ACC112 (cell line): Measurements from ENCODE around the gene SMG6.
"Not testable (repeated sequence)": the region's sequence is repeated elsewhere in the genome, so short reads cannot be mapped to it uniquely, and the experiment has no call there.

Experiments used
- H2AFZ ChIP-seq: fragments of 200-600 bp; sonication (generic); one replicate; pipeline ENCODE4 v1.6.0; 2017; ENCODE audit warnings: antibody characterized with exemption, low read length; ENCODE audit not compliant: unreplicated experiment
- H3K27ac ChIP-seq: fragments of 200-600 bp; sonication (generic); 2 replicates; pipeline ENCODE4 v1.5.1; 2014; ENCODE audit warnings: low read depth, mild to moderate bottlenecking, antibody characterized with exemption, low read length, moderate library complexity
- H3K27me3 ChIP-seq: fragments of 200-600 bp; sonication (generic); 2 replicates; pipeline ENCODE4 v1.6.1; 2014; ENCODE audit warnings: mild to moderate bottlenecking, antibody characterized with exemption, low read length, moderate library complexity, mixed read lengths; ENCODE audit not compliant: insufficient read depth
- H3K36me3 ChIP-seq: fragments of 200-600 bp; sonication (generic); 2 replicates; pipeline ENCODE4 v1.6.1; 2016; ENCODE audit warnings: mild to moderate bottlenecking, antibody characterized with exemption, low read length, moderate library complexity, mixed read lengths; ENCODE audit not compliant: insufficient read depth
- H3K4me1 ChIP-seq: fragments of 200-600 bp; sonication (generic); one replicate; pipeline ENCODE4 v1.6.1; 2016; ENCODE audit warnings: low read length, mixed read lengths; ENCODE audit not compliant: insufficient read depth, unreplicated experiment, control insufficient read depth
- H3K4me3 ChIP-seq: fragments of 200-600 bp; sonication (generic); 2 replicates; pipeline ENCODE4 v1.5.1; 2014; ENCODE audit warnings: mild to moderate bottlenecking, low read depth, low read length
- H3K79me2 ChIP-seq: fragments of 200-600 bp; sonication (generic); one replicate; pipeline ENCODE4 v1.6.0; 2016; ENCODE audit warnings: low read length; ENCODE audit not compliant: control insufficient read depth, unreplicated experiment, insufficient read depth

Gene SMG6

DNA sequence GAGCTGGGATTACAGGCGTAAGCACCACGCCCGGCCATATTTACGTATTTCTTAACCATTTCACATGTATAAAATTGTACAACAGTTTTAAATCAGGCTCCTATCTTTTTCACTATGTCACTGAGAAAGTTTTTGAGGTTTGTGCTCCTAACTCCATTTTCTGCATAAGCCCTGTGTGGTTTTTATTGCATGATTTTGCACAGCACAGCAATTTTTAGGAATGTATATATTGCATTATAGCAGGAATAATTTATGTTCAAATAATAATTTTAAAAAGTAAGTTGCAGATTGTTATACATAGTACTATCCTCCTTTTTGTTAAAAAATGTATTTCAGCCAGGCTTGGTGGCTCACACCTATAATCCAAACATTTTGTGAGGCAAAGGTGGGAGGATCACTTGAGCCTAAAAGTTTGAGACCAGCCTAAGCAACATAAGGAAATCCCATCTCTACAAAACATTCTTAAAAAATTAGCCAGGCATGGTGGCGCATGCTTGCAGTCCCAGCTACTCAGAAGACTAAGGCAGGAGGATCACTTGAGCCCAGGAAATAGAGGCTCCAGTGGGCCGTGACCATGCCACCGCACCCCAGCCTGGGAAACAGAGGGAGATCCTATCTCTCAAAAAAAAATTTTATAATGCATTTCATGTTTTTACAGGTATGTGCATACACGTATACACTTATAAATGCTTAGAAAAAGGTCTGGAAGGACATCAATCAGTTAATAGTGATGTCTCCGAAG, 26.0 kb downstream of the SMG6 start:
- no peaks in the 10 kb centered on the region for H3K79me2 ChIP-seq
- no peaks in the 10 kb centered on the region for H3K27me3 ChIP-seq
- peaks cover 2% of the 10 kb centered on the region for H3K4me1 ChIP-seq
- no peak overlapping the region for H3K27ac ChIP-seq
- peaks cover 24% of the 10 kb centered on the region for H3K36me3 ChIP-seq
- H2AFZ ChIP-seq = no peak overlapping the region
- H3K4me3 ChIP-seq = no peak overlapping the region

DNA sequence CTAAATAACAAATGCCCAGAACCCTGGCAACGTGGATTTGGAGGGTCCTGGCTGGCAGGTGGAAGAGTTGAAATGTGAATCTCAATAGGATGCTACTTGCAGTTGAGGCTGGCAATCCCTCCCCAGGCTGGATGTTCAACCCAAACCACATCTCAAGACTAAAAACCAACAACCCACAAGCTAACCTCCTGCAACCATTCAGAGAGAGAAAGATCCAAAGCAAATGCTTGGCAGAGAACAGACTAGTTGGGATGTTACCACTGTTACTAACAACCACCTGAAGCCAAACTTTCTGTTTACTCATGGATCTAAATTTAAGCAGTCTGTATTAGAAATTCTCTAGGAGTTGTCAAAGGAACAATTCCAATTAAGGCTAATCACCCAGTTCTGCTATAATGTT, 27.9 kb downstream of the SMG6 start:
- no peak overlapping the region for H2AFZ ChIP-seq
- peaks cover 12% of the 10 kb centered on the region; the same call in 1 of the 2 replicates for H3K36me3 ChIP-seq
- H3K4me1 ChIP-seq = no peaks in the 10 kb centered on the region
- H3K27ac ChIP-seq = no peak overlapping the region
- H3K79me2 ChIP-seq = no peaks in the 10 kb centered on the region
- no peak overlapping the region for H3K4me3 ChIP-seq
- no peaks in the 10 kb centered on the region for H3K27me3 ChIP-seq

DNA sequence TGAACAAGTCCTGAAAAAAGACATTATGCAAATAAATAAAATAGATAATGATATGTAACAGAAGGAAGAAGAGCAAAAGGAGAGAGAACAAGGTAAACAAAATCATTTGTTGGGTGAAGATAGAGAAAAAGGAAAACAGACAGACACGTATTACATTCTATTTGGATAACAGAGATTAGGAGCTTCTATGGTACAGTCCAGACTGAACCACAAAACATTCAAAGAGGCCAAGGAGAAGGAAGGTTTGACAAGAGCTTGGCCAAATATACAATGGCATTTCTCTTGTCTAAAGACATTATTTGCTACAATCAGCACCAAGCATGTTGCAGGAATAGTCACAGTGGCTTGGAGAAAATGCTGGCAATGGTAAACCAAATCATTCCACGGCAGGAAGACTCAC, 29.2 kb downstream of the SMG6 start:
- Histone ChIP-seq H3K4me3 (no peak overlapping the region), H3K79me2 (no peaks in the 10 kb centered on the region), H3K36me3 (0 out of 2 replicates have a peak, but pooled peaks cover 5% of the 10 kb centered on the region), H3K27me3 (no peaks in the 10 kb centered on the region), H3K4me1 (no peaks in the 10 kb centered on the region), H3K27ac (no peak overlapping the region), H2AFZ (no peak overlapping the region)

DNA sequence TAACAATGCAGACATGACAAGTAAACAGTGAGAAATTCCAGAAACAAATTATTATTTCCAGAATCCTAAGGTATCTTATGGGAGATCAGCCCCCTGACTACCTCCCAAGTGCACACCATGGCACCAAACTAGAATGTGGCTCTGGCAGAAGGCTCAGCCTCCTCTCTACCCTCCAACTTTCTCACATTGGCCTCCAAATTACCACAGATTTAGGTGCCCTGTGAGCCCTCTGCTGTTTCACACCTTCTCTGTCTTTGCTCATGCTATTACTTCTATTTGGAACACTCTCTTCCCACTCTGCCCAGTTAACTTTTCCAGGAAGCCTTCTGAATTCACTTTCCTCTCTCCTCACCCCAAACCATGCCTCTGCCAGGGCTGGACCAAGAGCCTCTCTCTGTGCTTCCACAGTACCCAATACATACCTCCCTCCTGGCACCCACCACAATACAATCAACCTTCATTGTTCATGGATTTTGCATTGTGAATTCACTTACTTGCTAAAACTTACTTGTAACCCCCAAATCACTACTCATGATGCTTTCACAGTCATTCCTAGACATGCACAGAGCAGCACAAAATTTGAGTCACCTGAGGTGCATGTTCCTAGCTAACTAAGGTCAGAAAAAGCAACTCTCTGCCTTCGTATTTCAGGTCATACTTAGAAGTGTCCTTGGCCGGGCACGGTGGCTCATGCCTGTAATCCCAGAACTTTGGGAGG, 31.4 kb downstream of the SMG6 start:
- H3K27me3 ChIP-seq = no peaks in the 10 kb centered on the region
- H3K36me3 ChIP-seq = no peaks in the 10 kb centered on the region
- H2AFZ ChIP-seq = no peak overlapping the region
- no peak overlapping the region for H3K27ac ChIP-seq
- H3K79me2 ChIP-seq = no peaks in the 10 kb centered on the region
- H3K4me1 ChIP-seq = no peaks in the 10 kb centered on the region
- H3K4me3 ChIP-seq = no peak overlapping the region

DNA sequence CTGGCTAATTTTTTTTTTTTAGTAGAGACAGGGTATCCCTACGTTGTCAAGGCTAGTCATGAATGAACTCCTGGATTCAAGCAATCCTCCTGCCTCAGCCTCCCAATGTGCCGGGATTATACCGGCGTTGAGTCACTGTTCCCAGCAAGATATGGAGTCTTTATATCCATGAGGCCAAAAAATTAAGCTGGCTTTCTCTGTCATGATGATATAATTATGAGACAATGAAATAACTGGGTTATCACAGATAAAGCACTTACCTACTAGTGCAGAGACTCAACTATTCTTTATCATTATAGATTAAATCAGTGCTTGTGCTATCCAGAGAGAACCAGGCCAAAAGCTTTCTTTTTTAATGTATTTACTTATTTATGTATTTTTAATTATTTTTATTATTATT, 36.2 kb downstream of the SMG6 start:
- no peak overlapping the region for H3K27ac ChIP-seq
- H2AFZ ChIP-seq = no peak overlapping the region
- H3K79me2 ChIP-seq = peaks cover 3% of the 10 kb centered on the region
- H3K36me3 ChIP-seq = no peaks in the 10 kb centered on the region
- H3K4me1 ChIP-seq = peaks cover 22% of the 10 kb centered on the region
- H3K27me3 ChIP-seq = no peaks in the 10 kb centered on the region
- H3K4me3 ChIP-seq = no peak overlapping the region

DNA sequence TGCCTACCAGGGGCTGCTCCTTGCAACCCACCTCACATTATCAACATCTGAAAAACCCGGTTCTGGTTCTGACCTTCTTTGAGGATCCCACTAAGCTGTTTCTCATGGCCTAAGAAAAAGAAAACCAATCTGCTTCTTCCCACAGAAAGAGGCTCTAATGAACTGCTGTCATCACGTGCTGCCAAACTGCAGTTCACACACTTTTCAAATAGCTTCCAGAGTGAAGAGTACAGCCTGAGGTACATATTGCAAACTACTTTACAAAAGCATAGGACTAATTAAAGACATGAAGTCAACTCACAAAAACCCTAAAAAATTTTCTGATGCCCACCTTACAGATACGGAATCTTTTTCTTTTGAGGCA, 36.7 kb downstream of the SMG6 start:
- Histone ChIP-seq H3K27ac (no peak overlapping the region), H3K4me1 (peaks cover 27% of the 10 kb centered on the region), H3K79me2 (peaks cover 3% of the 10 kb centered on the region), H3K4me3 (no peak overlapping the region), H3K27me3 (no peaks in the 10 kb centered on the region), H2AFZ (no peak overlapping the region), H3K36me3 (no peaks in the 10 kb centered on the region)

DNA sequence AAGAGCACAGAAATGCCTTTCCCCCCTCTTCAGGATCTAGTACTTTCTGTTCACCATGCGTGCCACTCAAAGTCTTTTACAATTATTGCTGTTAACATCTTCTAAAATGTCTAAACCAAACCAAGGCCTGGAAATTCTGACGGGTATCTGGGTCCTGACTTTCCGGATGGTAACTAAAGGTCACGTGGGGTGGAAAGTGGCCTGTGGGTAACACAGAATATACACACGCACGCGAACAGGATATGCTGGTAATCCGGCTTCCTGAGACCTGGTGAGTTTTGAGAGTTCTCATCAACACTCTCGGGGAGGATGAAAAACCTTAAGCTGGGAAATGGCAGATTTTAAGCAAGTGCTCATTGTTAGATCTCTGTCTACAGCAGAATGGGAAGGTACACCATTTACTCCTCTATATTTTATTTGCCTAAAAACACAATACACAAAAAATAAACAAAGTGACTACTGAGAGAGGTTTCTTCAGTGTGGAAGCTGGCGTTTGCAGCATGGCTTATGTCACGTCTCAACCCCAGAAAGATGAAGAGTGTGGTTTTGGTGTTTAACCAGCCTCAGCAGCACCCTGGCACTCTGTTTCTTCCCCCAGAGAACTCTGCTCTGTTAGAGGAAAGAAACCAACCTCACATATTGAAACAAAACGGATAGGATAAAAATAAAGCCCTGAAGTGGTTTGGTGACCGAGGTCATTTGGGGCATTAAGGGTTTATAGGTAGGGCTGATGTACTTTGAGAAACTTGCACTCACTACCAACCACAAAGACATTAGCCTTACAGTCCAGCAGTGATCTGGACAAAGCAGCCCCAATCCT, 37.3 kb downstream of the SMG6 start:
- Histone ChIP-seq H3K4me3 (no peak overlapping the region), H2AFZ (no peak overlapping the region), H3K27ac (no peak overlapping the region)

DNA sequence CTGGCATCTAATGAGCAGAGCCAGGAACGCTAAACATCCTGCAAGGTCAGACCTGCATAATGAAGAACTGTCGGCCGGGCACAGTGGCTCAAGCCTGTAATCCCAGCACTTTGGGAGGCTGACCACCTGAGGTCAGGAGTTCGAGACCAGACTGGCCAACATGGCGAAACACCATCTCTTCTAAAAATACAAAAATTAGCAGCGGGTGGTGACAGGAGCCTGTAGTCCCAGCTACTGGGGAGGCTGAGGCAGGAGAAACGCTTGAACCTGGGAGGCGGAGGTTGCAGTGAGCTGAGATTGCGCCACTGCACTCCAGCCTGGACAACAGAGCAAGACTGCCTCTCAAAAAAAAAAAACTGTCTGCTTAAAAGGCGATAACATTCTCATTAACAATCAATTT, 38.4 kb downstream of the SMG6 start:
- peaks cover 30% of the 10 kb centered on the region for H3K4me1 ChIP-seq
- H2AFZ ChIP-seq, H3K4me3 ChIP-seq, H3K79me2 ChIP-seq, H3K36me3 ChIP-seq, H3K27me3 ChIP-seq, H3K27ac ChIP-seq: not testable (repeated sequence)

More for the DNA sequence above, 37.3 kb downstream of the SMG6 start:
- Histone ChIP-seq H3K36me3 (no peaks in the 10 kb centered on the region), H3K4me1 (peaks cover 30% of the 10 kb centered on the region), H3K27me3 (no peaks in the 10 kb centered on the region), H3K79me2 (peaks cover 8% of the 10 kb centered on the region)

DNA sequence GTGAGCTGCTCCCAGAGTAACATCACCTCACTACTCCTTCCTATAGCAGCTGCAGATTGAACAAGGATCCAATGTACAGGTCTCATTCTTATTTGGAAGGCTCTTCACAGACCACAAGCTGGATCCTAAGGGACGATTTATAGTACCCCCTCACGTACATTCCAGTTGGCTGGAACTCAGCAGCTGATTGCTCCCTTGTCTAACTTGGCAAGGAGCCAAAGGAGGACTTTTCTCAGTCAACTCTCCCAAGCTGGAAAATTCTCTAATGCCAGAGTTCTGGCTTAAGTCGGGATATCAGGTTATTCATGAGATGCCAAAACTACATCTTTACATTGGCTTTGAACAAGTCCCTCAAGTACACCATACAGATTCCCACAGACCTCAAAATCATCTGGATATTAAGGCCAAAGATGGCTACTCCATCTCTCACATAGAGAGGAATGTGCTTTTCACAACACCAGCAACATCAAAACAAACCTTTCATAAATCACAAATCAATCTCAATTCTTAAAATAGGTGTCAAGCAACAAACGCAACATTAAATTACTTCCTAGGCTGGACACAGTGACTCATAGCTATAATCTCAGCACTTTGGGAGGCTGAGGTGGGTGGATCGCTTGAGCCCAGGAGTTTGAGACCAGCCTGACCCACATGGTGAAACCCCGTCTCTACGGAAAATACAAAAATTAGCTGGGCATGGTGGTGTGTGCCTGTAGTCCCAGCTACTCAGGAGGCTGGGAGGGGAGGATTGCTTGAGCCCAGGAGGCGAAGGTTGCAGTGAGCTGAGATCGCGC, 39.3 kb downstream of the SMG6 start:
- H3K4me1 ChIP-seq = peaks cover 30% of the 10 kb centered on the region
- peaks cover 8% of the 10 kb centered on the region for H3K79me2 ChIP-seq
- H2AFZ ChIP-seq = peak overlapping the region; percentile 62
- peak overlapping the region; percentile 19 for H3K4me3 ChIP-seq
- H3K27me3 ChIP-seq = no peaks in the 10 kb centered on the region
- no peaks in the 10 kb centered on the region for H3K36me3 ChIP-seq
- peak overlapping the region; percentile 82 for H3K27ac ChIP-seq
